GM19324 (cell line): Measurements from ENCODE around the gene BEND5.

Experiments used
- ATAC-seq: cut with Tn5 transposase; IDR thresholded peaks from one replicate; pipeline ENCODE4 v1.9.1; 2021; ENCODE audit warnings: mild to moderate bottlenecking, moderate library complexity; ENCODE audit not compliant: unreplicated experiment, low FRiP score

BEND5 gene

DNA sequence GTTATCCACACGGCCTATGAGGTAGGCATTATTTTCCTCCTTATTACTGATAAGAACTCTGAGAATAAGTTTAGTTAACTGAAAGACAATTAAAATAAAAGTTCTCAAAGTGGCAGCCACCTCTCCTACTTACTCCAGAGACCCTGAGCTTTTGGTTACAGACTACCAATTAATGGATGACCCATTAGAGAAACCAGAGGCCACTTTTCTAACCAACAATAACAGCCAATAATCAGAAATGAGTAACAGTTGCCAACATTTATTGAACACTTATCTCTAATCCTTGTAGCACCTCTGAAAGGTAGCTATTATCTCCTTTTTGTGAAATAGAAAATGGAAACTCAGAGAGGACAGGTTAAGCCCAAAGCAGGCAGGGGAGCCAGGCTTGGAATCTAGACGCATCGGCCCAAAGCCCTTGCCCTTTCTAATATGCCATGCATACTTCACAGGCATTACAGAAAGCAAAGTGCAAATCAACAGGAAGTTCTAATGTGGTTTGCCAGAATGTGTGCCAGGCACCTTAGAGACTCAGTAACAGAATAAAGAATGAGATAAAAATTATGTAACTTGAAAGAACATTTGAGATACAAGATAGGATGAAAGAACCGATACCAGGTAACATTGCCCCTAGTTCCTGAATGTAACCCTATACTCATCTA is 50.0 kb downstream of the BEND5 start:
- ATAC-seq = no peak

DNA sequence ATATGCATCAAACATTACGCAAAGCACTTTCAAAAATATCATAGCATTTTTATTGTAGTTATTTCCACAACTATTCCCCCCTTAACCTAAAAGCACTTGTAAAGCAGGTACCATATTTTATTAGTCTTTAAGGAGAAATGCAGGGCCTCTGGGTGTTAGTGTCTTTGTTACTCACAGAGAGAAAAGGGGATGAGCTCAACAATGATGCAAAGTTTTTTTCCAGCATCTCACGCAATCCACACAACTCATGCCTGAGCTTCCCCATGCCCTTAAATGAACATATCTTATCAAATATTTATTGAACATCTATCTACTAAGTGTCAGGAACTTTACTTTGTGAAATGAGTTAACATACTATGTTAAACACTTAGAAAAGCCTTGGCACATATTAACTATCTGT is 50.6 kb downstream of the BEND5 start:
- no peak for ATAC-seq

DNA sequence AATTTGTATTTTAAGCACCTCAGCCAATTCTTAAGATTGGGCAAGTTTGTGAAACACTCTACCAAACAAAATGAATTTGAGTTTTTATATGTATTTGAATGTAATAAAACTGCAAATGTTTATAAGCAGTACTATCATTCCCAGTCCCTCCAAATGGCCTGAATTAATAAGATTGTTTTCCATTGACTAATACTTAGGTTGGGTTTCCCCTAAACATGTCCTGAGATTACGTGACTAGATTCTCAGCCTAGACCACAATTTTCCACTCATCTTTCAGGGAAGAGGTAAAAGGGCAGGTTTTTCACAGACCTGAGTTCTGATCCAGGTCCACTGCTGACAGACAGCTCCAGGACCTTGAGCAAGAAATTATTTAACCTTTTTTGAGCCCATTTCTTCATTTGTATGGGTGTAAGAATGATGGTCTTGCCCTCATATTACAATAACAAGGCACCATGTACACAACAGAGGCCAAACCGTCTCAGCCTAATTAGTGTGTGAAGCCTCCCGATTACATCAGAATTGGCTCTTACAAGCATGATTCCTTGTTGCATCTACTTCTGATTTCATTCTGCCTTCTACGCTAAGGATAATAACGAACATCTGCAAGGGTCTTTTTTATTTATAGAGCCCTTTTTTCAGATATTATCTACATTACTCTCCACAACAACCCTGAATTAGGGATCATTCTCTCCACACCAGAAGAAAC is 51.2 kb downstream of the BEND5 start:
- no peak for ATAC-seq

DNA sequence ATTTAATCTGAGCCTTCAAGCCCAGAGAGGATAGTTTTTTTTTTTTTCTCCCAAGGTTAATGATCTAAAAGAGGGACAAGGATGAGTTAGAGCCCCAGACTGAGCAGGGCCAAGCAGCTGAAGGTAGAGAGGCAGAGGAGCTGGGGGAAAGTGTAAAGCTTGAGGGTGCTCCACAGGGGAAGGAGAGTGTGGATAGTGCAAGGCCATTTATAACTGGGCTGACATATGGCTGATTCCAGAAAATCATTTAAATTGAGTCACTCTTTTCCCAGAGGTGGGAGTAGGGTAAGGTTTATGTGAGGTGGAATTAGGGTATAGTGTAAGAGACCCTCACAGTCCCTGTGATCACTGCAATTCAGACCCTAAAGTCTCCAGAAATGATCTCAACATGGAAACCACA is 55.8 kb downstream of the BEND5 start:
- no peak for ATAC-seq

DNA sequence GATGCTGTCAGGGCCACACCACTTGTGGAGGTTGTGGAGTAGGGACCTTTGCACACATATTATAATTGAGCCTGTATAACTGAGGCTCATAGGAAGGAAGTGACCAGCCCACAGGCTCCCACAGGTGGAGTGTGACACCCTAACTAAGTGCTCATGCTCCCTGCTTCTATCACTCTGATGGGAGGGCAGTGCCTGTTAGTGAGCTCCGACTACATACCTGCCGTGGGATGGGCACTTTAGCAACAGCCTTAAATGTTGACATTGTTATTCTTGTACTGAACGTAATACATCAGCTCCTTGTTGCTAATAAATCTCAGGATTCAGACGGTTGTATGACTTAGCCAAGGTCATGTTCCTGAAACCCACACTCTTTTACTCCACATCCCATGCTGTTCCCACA is 58.0 kb downstream of the BEND5 start:
- no peak for ATAC-seq

DNA sequence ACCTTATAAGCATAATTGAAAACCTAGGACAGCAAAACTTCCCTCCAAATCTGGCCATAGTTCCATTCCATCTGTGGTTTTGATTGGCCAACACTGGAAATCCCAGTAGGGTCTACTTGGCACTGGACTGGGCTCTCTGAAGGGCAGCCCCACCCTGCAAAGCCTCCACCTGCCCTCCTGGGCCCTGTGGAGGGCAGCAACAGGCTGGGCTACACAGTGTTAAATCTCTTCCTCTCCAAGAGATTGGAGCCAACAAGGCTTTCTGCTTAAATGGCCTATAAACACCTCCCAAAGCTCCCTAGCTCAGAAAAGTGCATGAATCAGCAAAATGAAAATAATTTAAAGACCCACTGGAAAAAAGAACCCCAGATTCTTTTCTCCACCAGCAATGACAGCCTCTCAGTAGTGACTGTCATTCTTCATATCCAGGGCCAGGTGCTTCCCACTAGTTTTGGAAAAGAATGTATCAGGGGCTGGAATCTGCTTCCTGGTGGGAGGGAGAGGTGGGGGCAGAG is 58.5 kb downstream of the BEND5 start:
- ATAC-seq = no peak

DNA sequence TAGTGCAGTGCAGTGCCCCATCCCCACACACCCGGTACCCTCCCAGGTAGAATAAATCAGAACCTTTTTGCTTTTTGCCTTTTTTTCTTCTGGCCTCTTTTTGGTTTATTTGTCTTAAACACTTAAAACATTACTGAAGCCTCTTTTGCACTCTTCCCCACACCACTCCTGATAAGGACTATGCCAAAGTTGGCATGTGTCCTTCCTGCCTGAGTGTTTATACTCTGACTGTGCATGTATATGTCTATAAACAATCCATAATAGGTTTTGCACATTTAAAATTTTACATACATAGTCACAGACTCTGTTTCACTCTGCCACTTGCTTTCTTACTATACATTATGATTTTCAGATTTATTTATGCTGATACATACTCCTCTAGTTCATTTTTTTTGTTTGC is 59.6 kb downstream of the BEND5 start:
- no peak for ATAC-seq

DNA sequence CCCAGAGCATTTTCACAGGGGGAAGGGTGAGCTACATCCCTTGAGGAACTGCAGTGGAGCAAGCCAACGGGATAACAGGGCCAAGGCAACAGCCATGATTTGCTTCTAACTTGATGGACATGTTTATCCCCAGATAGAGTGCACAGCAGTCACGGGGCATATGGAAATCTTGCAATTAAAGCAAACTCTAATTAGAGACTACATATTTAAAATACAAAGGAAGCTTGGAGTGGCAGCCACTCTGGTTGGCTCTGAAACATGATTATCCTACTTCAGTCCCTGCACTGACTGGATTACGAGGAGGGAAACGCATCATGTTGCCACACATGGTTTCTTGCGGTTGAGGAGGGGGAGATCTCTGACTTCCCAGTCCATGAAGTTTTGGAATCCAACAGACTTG is 60.8 kb downstream of the BEND5 start:
- ATAC-seq = no peak

DNA sequence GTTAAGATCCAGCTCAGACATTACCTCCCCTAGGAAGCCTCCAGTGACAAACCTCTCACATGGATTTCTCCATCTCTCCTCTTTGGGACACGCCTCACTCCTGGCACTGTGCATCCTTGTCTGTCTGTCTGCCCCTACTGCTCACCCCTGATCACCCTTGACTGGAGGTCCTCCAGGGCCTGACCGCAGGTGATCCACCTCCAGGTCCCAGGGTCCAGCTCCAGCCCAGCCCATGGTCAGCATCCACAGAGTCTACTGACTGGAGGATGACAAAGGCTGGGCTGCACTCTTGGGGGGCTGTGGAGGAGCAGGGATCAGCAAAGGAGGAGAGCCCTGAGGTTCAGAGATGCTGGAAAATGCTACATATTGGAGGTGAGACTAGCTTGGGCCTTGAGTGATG is 65.8 kb downstream of the BEND5 start:
- ATAC-seq = no peak

DNA sequence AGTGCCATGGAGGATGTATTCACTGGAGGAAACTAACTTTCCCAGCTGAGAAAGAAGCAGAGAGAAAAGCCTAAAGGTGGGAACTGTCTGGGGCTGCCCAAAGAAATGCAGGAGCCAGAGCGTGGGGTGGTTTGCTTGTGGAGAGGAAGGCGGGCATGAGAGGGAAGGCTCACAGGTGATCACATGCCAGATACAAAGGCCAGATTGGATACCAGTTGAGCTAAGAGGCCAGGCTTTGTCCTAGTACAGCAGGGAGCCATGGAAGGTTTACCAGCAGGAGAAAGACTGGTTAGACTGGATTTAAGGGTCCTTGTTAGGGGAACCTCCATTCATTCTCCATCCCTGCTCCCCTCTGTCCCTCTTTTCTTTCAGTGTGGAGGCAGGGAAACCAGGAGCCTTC is 66.4 kb downstream of the BEND5 start:
- no peak for ATAC-seq

DNA sequence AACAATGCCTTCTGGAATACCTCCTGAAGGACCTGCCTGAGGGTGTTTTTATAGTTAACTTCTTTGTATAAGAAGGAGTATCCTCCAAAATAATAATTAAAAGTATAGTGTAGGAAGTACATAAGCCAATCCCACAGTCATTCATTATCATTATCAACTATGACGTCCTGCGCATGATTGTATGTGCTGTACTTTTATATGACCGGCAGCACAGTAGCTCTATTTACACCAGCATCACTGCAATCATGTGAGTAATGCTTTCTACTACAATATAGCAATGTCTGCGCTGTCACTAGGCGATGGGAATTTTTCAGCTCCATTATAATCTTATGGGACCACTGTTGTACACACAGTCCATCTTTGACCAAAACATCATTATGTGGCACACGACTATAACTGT is 72.0 kb downstream of the BEND5 start:
- no peak for ATAC-seq

DNA sequence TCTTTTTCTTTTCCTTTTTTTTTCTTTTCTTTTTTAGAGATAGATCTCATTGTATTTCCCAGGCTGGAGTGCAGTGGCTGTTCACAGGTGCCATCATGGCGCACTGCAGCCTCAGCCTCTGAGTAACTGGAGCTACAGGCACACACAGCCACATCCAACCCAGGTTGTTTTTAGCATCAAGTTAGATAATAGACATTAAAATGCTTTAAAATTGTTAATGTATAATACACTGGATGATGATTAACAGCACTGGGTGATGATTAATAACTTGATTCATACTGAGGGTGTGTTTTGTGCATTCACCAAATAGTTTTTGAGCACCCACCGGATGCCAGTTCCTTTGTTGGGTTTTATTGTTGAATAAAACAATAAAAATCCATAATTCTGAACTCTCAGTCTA is 75.2 kb downstream of the BEND5 start:
- ATAC-seq = no peak

DNA sequence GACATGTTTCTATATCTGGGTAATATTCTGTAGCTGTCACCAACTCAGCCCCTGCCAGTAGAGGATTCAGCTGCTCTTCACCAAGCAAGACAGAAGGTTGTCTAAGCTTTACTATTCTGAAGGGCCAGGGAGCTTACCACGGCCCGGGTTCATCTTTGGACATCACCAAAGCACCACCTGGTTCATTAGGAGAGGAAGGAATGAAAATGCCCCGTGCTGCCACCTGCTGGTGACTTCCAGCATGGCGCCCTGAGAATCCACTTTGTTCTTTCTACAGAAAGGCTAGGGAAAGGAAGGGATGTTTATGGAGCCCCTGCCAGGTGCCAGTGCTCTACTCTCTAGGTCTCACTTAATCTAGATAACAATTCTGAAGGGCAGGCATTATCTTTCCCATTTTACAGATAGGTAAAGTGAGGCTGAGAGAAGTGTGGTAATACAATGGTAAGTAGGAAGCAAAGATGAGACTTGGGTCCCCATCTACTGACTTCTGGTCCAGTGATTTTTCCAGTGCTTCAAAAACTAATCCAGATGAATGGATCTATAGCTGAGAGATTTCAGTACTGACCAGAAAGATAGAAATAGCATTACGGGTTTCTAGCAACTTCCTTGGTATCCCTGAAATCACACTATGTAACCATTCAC is 79.5 kb downstream of the BEND5 start:
- ATAC-seq = no peak

DNA sequence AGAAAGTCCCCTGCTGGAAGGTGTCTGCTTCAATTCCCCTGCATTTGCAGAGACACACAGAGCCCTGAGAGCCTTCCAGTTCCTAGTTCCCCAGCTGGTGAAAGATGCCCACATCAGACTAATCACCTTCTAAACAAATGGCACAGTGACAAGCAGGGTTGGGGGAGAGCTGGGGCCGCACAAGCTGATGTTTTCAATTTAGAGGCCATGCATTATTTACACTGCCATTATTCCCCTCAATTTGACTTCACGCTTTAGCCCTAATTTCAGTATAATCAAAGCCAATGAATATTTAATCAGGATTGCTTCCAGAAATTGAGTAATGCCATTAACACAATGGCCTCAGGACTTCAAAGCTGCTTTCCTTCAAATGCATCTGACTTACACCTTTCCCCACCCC is 81.5 kb downstream of the BEND5 start:
- no peak for ATAC-seq

DNA sequence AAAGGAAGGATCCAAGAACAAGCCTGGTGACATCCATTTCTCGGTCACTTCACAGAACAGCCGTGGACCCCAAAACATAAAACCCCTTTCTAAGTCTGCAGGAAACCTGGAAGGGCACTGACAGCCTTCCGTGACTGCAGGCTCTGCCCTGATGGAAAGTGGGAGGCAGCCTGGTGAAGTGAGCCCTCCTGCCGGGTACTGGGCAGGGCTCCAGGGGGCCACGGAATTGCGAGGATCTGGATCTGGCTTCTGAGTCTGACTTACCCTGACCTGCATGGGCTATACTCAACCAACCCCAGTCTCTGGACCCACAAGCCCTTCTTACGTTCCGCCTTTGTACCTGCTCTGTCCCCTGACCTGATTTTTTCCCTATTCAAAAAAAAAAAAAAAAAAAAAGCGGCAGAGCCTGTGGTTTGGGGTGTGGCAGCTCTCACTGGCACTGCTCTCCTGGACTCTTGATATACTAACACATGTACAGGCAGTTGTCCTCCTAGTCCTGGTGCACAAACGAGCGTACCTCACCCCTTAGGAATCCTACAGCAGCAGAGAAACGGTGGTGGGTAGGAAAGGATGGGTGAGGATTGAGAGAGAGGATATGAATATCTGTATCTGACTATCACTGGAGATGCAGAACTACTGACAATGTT is 82.9 kb downstream of the BEND5 start:
- ATAC-seq = no peak

DNA sequence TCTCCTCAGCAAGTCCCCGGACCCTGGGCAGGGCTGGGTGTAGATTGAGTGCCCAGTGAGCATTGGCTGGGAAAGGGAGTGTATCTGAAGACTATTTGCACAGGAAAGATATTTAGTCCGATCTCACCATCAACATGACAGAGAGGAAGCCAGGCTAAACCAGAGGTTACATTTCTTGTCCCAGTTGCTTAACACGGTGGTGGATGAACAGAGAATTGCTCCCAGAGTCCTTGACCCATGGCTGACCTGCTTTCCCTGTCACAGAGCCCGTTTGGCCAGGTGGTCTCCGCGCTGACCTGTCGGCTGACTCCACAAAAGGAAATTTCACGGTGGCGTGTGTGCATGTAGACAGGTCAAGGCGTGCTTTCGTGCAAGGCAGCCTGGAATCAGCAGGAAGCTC is 83.5 kb downstream of the BEND5 start:
- no peak for ATAC-seq

DNA sequence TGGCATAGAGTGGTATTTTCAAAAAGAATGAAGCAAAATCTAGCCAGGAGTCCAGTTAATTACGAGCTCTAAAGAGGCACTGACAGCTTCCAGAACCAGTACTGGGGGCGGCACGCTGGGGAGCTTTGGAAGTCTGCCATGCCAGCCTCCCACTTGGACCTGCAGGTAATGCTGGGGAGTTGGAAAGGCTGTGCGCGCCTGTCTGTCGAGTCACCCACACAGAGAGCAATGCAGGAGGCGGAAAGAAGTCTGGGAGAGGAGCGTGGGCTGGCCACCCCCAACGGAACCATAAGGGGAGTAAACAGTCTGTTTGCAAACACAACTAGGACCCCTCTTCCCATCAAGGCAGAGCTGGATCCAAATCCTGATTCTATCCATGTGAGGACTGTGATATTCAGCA is 84.5 kb downstream of the BEND5 start:
- no peak for ATAC-seq

DNA sequence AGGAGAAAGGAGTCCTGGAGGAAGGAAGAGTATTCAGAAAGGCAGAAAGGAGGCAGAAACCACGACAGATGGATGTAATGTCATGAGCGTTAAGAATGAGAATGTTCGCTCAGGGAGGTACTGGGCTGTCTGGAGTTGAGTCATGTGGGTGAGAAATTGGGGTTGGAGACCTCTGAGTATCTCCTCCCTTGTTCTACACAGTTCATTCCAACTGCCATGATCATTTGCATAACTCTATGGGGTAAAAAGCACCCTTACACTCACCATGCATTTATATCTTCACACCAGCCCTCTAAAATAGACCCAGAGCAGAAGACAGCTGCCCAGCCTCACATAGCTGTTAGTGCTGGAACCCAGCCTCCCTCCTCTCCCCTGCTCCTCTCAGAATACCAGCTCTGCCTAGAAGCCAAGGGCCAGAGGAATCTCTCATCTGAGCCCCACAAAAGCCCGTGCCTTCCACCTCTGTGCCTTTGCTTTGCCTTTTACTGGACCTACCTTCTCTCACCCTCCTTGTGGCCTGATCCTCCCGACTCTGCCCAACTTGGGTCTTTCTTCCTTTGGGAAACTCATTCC is 85.2 kb downstream of the BEND5 start:
- ATAC-seq = peak; percentile 60

DNA sequence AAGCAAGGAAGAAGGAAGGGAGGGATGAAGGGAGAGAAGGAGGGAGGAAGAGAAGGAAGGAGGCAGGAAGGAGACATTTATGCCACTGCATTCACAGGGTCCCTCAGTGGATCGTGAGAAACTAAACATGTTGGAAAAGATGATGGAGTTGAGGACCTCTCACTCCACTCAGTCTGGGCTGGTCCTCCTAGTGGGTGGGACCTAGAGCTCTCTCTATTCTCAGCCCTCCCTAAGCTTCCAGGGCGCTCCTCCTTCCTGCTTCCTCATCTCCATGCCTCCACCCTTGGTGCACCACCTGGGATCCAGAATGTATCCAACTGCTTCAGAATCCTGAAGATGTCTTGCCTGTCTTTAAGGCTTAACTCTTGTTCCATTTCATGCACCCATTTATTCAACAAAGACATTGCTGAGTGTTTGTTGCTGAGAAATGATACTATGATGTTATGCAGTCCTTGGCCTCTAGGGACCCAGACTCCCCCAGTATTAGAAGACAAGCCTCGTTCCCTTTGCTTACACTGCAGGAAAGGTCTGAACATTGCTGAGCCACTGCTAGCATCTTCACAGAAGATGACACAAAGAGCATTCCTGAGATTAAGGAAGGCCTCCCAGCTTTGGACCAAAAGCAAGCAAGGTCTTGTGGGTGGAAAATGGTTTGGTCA is 88.5 kb downstream of the BEND5 start:
- no peak for ATAC-seq

DNA sequence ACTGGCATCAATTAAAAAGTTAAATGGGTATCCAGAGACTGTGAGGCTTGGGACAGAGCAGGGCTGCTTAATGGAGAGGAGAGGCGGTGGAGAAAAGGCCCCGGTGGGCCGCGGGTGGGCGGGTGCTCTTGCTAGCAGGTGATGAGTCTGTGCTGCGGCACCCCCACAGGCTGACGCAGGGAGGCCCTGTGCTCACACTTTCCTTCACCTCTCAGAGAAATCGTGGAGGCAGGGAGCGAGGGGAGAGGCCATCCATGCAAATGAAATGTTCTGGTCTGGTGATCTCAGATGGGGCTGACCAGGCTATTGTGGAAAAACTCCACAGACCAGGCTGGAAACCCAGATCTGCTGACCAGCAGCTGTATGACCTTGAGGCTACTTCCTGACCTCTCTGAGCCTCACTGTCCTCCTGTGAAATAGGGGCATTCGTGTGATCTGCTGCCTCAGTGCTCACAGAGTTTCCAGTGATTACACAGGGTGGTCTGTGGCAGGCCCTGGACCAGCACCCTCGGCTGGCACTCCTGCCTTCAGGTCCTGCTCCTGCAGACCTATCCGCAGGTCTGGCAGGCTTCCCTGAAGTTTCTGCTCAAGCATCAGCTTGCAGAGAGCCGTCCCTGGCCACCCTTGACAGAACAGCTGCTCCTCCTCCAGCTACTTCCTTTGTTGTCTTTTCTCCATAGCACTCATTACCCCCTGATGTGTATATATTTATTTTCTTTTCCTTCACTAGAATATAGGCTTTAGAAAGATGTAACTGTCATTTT is 89.2 kb downstream of the BEND5 start:
- ATAC-seq = no peak
